COLO668 (cell line): ENCODE measurements around the gene NDUFA8.

Experiments used
- DNase-seq: peaks from one replicate; lab custom pipeline; 2025; ENCODE audit not compliant: unreplicated experiment; lab: John Stamatoyannopoulos, UW

Gene NDUFA8

DNA sequence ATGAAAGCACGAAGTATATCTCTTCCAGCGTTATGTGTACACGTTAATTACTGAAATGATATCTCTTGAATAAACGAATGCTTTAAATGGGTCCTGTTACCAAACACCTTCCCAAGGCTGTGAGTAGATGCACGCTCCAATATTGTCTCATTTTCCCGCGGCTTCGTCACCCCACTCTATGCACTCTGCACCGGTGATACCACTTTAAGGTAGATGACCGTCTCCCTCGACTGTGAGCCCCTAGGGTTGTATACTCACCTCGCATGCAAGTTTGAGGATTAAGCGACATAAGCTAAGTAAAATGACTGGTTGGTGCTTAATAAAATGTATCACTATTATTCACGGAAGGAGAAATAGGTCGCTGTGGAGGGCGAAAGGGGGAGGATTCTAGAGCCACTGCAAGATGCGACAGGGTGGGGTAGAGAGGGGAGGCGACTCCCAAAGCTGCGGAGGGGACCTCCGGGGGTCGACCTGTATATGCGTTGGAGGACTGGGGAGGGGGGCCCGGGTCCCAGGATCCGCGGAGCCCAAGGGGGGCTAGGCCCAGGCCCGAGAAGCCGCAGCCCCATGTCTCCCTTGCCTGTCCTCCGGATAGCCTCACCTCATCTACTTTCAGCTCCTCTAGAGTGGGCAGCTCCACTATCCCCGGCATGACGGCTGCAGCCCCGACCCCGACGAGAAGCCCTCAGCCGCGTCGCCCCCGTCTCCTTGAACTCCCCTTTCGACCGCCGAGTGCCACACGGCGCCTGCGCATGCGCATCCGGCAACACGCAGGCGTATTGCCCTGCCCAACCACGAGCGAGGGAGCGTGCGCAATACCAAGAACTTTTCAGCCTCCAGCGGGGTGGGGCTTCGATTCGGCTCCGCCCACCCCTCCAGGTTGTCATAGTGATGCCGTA is at the start of gene NDUFA8, which contains the start of gene MORN5:
NDUFA8 (minus strand) TSS at position 754 of the 899 bp plus-strand sequence; CDS start at position 652, 102 bp downstream.
MORN5 (plus strand) TSS at position 883 of the 899 bp plus-strand sequence. CDS start 65 bp downstream, outside the sequence.
- DNase-seq: peak; percentile 98

DNA sequence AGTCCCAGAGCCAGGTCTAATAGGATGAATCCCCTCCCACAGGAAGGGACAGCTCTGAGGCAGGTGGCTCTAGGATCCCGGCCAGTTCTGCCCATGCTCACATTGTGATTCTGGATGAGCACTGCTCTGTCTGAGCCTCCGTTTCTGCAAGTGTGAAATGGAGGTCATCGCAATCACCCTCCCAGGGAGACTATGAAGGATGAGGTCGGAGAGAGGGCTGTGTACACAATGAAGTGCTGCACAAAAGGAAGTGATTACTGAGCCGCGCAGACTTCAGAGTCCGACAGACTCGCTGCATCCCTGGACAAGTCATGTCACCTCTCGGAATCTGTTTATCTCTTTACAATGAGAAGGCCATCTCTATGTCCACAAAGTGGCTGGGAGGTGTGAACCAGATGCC is 47.5 kb upstream of the NDUFA8 start:
- no peak for DNase-seq

- DNase-seq: no peak
These were observed 46.8 kb upstream of the NDUFA8 start for GRCh38 chr9:122206118-122207046.

DNA sequence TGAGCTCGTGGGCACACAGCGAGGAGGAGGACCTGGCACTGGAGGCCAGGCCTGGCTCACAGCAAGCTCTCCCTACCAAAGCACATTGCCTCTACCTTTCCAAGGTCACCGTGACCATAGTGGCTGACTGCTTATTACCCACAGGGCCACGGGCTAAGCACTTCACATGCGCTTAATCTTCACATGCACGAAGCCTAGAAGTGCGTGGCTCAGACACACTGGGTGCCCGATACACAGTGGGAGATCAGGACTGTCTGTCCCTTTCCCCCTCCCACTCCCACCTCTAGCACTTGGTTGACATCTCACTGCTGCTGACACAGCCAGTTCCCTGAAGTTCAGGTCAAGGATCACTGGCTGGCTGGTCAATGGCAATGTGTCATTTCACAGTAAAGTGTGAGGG is 45.6 kb upstream of the NDUFA8 start:
- no peak for DNase-seq

DNA sequence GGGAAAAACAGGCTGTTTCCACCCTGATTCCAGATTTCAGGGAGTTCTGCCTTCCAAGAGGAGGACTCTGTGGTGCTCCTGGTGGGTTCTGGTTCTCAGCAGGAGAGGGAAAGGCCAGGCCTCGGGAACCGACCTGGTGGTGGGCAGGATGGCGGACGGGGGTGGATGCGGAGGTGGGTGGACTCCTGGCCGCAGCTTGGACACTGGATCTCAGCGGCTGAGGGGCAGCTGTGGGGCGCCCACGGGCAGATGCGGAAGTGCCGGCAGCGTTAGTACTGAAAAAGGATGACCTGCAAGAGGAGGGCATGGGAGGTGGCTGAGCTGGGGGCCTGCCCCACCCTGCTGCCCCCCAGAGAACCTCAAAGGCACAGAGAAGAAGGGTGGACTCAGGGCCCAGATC is 44.9 kb upstream of the NDUFA8 start:
- DNase-seq: no peak

DNA sequence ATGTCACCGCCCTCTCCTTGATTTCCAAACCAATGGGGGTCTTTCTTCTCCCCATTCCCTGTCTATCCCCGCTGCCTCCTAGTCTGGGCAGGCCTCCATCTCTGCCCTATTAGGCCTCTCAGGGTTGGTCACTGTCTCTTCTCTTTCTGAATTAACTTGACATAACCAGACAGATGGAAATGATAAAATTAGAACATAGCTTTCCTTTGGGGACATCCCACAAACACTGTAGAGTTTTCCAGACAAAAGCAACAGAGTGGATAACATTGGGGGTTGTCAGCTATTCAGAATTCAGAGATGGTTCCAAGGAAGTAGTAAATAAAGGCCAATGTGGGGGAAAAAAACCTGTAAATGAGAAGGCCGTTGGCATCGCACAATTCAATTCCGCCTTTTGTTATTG is 44.5 kb upstream of the NDUFA8 start:
- no peak for DNase-seq

DNA sequence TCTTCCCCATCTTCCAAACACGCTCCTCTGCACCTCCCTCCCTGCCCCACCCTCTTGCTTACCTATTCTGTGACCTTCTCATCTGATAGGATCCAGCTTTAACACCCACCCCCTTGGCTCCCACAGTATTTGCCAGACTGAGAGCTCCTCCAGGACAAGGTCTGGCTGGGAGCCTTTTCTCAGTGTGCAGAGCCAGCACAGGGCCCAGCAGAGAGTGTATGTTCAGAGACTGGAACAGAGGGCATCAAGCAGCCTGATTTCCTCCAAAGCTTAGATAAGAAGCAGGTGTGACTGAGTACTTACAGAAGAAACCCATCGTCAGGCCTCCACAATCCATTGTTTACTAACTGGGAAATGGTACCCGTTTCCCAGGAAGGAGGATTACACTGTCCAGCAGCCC is 42.5 kb upstream of the NDUFA8 start:
- no peak for DNase-seq

- no peak for DNase-seq
These were observed 42.1 kb upstream of the NDUFA8 start for GRCh38 chr9:122201641-122202040.

DNA sequence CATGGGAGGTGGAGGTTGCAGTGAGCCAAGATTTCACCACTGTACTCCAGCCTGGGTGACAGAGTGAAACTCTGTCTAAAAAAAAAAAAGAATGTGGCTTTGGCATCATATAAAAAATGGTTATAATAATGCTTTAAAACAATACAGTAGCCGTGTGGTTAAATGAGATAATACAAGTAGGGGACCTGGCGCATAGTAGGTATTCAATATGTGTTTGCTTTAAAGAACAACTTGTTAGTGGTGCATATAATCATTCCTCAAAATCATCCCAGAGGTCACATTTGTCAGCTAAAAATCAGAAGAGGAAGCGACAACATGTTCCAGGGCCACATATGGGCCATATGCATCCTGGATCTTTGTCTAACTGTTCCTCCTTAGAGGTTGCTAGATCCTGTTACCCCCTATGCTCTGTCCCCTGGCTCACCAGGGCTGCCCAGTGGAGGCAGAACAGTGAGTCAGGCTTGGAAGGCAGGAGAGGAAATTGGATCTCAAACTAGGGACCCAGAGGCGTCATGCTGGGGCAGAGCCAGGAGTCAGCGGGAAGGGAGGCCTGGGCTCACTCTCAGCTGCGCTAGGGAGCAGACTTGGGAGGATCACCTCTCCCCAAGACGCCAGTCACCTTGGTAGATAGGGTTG is 41.5 kb upstream of the NDUFA8 start:
- no peak for DNase-seq

- DNase-seq: no peak
These were observed 38.3 kb upstream of the NDUFA8 start for GRCh38 chr9:122197882-122198281.

GRCh38 chr9:122197426-122197825 is 37.8 kb upstream of the NDUFA8 start:
- DNase-seq: peak; percentile 82

- DNase-seq: no peak
These were observed 36.3 kb upstream of the NDUFA8 start for GRCh38 chr9:122195875-122196274.

DNA sequence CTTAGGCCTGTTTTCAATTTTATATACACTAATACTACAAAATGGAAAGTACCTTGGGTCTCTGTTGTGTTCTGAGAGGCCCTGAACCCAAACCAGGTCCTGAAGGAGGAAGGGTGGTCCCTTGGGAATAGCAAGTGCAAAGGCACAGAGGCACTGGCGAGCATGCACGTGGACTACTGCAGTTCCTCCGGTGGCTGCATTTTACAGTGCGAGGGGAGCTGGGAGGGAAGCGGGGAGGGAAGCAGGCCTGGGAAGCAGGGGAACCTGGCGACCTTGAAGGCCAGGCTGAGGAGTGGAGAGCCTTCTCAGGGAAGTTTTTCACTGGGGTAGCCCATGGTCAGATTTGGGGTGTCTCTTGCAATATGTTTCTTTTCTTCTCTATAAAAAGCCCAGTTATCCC is 34.1 kb upstream of the NDUFA8 start:
- no peak for DNase-seq

DNA sequence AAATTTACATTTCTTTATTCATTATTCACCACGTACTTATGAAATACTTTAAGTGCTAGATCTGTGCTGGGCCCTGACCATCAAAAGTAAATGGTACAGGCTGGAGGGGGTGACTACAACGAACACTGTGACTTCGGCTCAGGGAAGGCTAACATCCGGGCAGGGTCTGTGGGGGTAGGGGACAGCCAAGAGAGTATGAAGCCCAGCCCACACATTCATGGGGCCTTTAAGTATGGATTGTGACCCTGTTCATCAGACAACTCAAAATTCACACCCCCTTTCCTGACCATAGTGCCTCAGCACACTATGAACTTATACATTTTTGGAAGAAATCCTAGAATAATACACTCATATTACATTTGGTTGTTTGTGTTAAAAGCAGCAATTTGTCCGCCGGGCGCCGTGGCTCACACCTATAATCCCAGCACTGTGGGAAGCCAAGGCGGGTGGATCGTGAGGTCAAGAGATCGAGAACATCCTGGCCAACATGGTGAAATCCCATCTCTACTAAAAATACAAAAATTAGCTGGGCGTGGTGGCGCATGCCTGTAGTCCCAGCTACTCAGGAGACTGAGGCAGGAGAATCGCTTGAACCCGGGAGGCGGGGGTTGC is 33.4 kb upstream of the NDUFA8 start:
- DNase-seq: no peak

DNA sequence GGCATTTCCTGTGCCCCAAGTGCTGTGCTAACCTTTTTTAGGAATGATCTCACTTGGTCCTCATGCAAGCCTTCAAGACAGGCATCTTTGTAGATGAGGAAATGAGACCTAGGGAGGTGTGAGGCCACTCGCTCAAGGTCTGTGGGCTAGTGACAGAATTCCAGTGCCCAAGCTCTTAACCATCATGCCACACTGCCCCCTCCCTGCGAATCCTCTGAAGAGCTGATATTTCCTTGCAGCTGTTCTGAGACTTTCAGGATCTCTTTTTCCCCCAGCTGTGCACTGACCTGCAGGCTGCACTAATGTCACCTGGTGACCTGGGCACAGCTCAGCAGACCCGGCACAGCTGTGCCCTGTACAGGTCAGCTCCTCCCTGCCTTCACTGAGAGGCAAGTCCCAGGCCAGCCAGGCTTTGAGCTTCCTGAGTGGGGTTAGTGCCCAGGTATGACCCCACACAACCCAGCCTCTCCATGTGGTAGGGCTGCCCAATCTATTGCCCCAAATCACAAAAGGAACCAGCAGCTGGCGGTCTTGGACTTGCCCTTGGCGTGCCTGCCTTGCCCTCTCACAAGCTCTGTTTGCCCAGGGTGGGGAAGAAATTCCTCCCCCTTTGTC is 32.8 kb upstream of the NDUFA8 start:
- DNase-seq: peak; percentile 7

GRCh38 chr9:122191584-122191983 is 32.0 kb upstream of the NDUFA8 start:
- DNase-seq: no peak

DNA sequence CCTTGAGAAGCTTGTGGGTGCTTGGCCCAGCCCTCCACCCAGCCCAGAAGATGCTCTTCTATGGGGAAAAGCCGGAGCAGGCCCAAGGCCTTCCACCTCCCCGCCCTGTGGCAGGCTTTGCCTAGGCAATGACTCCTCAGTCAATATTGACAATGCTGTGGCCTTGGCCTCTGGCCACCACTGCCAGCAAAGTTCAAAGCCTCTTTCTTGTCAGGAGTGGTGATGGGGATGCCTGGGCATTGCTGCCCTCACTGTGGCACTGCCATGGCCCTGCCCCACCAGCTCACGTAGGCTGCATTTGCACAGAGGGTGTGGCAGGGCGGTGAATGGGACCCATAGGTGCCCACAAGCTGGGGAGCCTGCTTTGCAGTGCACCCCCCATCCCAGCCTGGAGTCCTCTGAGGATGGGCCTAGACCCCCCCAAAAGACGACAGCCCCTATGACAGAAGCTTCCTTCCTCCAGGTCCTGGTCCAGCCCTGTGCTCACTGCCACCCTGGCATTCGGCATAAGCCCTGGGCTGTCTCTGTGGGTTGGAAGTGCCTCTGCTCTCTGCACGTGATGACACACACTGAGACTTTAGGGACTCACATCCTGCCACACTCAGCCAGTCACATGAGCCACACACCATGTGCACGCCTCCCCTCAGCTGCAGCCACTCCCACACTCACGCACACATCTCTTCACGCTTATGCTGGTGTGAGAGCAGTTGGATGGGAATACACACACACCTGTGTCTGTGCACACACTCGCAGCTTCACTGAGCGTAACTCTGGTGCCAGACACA is 31.2 kb upstream of the NDUFA8 start:
- peak; percentile 50 for DNase-seq

GRCh38 chr9:122188369-122188768 is 28.8 kb upstream of the NDUFA8 start:
- no peak for DNase-seq

GRCh38 chr9:122186777-122187470 is 27.3 kb upstream of the NDUFA8 start:
- no peak for DNase-seq
